Activated CD8-positive, alpha-beta memory T cell treated with anti-CD3 and anti-CD28 coated beads, Interleukin-2, amount 50 U/mL, for 1 hour (primary cell): Measurements from ENCODE around the gene FA2H.
"Not testable (repeated sequence)": the region's sequence is repeated elsewhere in the genome, so short reads cannot be mapped to it uniquely, and the experiment has no call there.

ENCODE experiments used
- DNase-seq: peaks from one replicate; pipeline ENCODE4 v3.0.0-alpha.2; 2020; ENCODE audit errors: extremely low read depth

Gene FA2H, protein sequence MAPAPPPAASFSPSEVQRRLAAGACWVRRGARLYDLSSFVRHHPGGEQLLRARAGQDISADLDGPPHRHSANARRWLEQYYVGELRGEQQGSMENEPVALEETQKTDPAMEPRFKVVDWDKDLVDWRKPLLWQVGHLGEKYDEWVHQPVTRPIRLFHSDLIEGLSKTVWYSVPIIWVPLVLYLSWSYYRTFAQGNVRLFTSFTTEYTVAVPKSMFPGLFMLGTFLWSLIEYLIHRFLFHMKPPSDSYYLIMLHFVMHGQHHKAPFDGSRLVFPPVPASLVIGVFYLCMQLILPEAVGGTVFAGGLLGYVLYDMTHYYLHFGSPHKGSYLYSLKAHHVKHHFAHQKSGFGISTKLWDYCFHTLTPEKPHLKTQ

DNA sequence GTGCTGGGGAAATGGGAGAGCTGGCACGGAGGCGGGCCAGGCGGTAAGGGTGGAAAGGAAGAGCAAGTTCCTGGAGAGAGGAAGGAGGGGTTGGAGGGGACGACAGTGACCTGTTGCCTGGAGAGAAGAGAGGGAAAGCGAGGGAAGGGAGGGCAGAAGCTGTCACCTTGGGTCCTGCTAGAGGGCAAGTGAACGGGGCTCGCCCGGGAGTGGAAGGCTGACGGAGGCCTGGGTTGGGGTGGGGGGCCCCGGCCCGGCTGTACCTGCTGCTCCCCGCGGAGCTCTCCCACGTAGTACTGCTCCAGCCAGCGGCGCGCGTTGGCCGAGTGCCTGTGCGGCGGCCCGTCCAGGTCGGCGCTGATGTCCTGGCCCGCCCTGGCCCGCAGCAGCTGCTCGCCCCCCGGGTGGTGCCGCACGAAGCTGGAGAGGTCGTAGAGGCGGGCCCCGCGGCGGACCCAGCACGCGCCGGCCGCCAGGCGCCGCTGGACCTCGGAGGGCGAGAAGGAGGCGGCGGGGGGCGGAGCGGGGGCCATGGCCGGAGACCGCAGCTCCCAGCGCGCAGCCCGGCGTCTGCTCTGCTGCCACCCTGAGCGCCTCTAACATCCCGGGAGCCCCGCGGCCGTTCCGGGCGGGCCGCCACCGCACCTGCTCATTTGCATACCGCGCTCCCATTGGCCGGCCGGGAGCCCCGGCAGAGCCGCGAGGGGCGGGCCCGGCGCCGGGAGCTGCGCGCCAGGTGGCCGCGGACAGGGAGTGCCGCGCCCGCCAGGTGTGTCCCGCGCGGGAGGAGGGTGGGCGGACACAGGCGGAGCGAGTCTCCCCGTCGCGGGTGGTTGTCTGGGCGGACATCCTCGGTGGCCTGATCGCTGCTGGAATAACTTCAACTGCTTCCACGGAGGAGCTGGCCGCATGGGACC lies at the start of gene FA2H:
Gene FA2H, minus strand, starts transcription at position 598 of the 917 bp plus-strand sequence. Its CDS starts 65 bp downstream, at position 533.
- peak; percentile 4 for DNase-seq

DNA sequence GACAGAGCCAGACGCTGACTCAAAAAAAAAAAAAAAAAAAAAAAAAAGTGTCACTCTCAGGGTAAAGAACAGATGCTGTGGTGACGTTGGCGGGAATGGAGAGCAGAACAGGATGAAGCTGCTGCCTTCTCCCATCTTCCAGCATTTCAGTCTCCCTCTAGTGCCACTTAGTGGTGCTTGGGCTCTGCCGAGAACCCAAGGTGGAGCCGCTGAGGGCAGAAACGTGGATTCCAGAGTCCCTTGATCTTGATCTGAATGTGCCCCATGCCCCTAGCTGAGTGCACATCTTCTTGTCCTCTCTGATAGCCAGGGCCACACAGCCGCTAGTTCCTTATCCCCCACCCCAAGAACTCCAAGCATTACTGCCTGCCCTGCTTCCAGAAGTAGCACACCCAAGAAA lies 43.2 kb upstream of the FA2H start:
- DNase-seq = no peak

GRCh38 chr16:74813109-74813641 lies 38.6 kb upstream of the FA2H start:
- peak; percentile 9 for DNase-seq

DNA sequence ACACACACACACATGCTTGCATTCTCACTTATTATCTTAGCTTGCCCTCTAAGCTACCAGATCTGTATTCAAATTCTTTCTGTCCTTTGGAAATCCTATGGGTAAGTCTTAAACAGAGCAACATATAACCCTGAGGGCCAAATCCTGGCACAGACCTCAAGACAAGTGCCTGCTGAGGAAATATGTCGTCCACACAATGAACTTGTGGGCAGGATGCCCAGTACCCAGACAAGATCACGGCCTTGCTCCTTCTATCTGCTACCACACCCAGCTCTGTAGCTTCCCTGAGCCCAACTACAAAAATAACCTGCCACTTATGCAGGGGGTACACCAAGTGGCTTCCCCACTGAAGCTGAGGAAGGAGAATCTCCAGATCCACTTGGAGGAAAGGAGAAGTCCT lies 37.3 kb upstream of the FA2H start:
- DNase-seq = no peak

DNA sequence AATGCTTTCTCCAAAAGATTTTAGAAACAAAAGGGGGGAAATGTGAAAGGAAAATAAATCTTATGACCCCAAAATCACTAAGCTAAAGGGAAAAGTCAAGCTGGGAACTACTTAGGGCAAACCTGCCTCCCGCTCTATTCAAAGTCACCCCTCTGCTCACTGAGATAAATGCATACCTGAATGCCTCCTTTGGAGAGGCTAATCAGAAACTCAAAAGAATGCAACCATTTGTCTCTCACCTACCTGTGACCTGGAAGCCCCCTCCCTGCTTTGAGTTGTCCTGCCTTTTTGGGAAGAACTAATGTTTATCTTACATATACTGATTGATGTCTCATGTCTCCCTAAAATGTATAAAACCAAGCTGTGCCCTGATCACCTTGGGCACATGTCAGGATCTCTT lies 36.6 kb upstream of the FA2H start:
- not testable (repeated sequence) for DNase-seq

DNA sequence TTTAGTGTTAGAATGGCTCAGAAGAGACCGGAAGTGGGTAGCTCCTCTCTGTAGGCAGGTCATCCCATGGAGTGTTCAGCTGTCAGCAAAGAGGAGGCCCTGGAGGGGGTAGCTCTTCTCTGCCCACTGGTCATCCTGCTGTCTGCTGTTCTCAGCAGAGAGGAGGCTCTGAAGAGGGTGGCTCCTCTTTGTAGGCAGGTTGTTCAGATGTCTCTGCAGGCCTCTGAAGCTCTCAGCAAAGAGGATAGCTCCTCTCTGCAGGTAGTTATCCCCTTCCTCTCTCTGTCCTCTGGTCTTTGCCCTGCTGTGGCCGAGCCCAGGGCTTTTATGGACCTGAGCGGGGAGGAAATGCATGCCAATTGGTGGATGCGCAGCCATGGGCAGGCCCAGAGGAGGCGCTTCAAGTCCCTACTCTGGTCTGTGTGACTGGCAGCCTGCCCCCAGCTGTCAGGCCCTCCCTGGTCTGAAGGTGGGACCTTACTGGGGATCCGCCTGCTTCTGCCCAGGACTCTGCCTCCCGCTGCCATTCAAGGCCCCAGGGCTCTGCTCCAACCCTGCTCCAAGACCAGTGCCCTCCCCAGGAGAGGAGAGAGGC lies 32.5 kb upstream of the FA2H start:
- DNase-seq = no peak

DNA sequence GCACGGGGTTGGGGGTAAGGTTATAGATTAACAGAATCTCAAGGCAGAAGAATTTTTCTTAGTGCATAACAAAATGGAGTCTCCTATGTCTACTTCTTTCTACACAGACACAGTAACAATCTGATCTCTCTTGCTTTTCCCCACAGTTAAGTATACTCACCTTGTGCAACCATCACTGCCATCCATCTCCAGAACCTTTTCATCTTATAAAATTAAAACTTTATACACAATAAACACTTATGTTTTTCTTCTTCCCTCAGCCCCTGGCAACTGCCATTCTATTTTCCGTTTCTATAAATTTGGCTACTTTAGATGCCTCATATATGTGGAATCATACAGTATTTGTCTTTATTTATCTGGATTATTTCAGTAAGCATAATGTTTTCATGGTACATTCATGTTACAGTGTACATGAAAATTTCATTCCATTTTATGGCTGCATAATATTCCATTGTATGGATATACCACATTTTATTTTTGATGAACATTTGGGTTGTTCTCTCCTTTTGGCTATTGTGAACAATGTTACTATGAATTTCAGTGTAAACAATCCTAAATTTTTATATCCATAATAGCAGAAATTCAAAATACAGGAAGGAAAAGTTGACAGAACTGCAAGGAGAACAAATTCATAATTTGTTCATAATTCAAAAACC lies 25.7 kb upstream of the FA2H start:
- DNase-seq = no peak

GRCh38 chr16:74797414-74797813 lies 22.8 kb upstream of the FA2H start:
- DNase-seq = no peak

DNA sequence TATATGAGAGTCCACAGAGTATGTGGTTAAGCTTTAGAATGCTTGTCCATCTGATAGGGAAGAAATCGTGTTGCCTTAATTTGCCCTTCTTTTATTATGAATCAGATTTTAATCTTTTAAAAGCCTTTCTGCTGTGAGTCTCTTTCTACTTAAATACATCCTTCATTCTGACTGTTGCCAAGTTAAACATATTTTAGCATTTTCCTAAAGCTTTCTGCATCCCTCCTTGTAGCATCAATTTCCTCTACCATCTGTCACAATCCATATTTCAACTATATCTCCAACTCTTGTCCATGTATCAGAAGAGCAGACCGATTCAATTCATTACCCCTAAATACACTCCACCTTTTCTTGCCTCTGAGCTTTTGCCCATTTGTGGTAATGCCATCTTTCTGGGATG lies 20.5 kb upstream of the FA2H start:
- DNase-seq = no peak

DNA sequence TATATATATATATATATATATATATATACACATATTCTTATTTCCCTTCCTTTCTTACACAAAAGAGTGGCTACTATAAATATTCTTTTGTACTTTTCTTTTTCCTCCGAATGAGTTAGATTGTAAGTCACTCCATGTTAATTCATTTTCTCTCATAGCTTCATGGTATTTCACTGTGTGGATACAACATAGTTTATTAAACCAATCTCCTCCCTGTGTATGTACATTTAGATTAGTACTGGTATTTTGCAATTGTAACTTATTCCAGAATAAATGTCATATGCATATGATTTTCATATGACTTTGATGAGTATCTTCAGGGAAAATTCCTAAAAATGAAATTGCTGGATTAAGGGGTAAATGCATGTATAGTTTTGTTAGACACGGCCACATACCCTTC lies 20.0 kb upstream of the FA2H start:
- DNase-seq = no peak

- no peak for DNase-seq
Measured at GRCh38 chr16:74793571-74793970, 19.0 kb upstream of the FA2H start.

DNA sequence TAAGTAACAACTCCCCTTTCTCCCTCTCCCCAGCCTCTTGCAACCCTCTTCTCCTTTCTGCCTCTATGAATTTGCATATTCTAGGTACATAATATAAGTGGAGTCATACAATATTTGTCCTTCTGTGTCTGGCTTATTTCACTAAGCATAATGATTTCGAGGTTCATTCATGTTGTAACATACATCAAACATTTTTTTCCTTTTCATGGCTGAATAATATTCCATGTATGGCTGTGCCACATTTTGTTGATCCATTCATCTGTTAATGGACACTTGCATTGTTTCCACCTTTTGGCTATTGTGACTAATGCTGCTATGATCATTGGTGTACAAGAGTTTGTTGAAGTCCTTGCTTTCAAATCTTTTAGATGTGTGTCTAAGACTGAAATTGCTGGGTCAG lies 17.6 kb upstream of the FA2H start:
- no peak for DNase-seq

DNA sequence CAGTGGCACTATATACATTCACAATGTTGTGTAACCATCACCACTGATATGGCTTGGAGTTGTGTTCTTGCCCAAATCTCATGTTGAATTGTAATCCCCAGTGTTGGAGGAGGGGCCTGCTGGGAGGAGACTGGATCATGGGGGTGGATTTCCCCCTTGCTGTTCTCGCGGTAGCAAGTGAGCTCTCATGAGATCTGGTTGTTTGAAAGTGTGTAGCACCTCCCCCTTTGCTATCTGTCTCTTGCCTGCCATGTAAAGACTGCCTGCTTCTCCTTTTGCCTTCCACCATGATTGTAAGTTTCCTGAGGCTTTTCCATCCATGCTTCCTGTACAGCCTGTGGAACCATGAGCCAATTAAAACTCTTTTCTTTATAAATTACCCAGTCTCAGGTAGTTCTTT lies 17.1 kb upstream of the FA2H start:
- not testable (repeated sequence) for DNase-seq

GRCh38 chr16:74788108-74788507 lies 13.5 kb upstream of the FA2H start:
- no peak for DNase-seq

- DNase-seq = no peak
Measured at GRCh38 chr16:74785031-74785430, 10.4 kb upstream of the FA2H start.

DNA sequence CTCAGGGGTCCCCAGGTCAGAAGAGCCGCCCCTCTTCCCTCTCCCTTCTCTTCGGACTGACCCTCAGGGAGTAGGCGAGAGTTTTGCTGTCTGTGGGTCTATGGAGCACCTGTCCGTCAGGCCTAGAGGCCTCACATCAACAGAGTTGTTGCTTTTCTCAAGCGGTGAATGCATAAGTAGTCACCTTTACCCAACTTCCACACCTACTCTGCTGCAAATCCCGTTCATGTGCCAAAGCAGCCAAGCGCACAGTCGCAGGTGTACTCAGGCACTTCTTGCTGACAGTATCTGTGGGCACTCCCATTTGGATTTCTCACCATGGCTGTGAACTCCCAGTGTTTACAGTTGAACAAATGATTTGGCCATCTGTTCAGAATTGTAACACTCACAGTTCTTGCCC lies 4.0 kb upstream of the FA2H start:
- DNase-seq = no peak

- no peak for DNase-seq
Measured at GRCh38 chr16:74776926-74777325, 2.3 kb upstream of the FA2H start.

- DNase-seq = no peak
Measured at GRCh38 chr16:74775255-74775654, 635 bp upstream of the FA2H start.

GRCh38 chr16:74773446-74774222 lies 986 bp downstream of the FA2H start:
- no peak for DNase-seq

DNA sequence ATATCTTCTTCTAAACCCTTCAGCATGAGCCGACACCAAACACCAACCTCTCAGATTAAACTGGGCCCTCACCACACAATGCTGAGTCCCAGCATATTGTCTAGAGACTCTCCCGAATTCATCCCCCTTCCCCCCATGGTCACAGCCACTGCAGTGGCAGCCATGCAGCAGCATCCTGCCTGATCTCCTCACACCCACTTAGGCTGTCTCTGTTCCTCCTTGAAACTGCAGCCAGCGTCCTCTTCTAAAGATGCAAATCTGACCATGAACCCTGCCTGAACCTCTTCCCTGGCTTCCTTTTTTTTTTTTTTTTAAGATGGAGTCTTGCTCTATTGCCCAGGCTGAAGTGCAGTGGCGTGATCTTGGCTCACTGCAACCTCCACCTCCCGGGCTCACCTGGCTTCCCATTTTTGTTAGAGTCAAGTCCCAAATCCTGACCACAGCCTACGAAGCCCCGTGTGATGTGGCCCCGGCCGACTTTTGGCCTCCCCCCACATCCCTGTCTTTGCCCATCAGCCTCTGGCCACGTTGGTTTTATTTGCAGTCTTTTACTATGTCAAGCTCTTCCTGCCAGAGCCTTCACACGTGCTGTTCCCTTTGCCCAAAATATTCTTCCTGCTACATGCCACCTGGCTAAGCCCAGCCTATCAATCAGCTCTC lies 2.8 kb downstream of the FA2H start:
- DNase-seq = no peak
